HepG2 (cell line): ENCODE measurements around the gene JMJD1C.
"Not testable (repeated sequence)": the region's sequence is repeated elsewhere in the genome, so short reads cannot be mapped to it uniquely, and the experiment has no call there.

Source experiments
- EZH2 ChIP-seq: conservative IDR thresholded peaks from 2 replicates; pipeline ENCODE4 v1.6.1; 2012; ENCODE audit warnings: mild to moderate bottlenecking, low read depth, low read length, moderate library complexity
- KLF13 ChIP-seq: sonication (generic); formaldehyde crosslinking; IDR thresholded peaks from 2 replicates; pipeline ENCODE4 v1.4.0; 2020; ENCODE audit warnings: mild to moderate bottlenecking, missing genetic modification reagents
- MAFF ChIP-seq: IDR thresholded peaks from 2 replicates; pipeline ENCODE4 v1.6.1; 2011; ENCODE audit warnings: low read depth, low read length, improper control_type of control experiment
- MAX ChIP-seq: IDR thresholded peaks from 2 replicates; pipeline ENCODE4 v1.6.1; 2012; ENCODE audit warnings: inconsistent platforms
- MED8 ChIP-seq: sonication (generic); formaldehyde crosslinking; IDR thresholded peaks from 2 replicates; pipeline ENCODE4 v1.8.1; 2023; ENCODE audit warnings: mild to moderate bottlenecking, missing genetic modification reagents; ENCODE audit not compliant: insufficient replicate concordance
- MXD4 ChIP-seq: IDR thresholded peaks from 2 replicates; pipeline ENCODE4 v1.6.1; 2016; ENCODE audit warnings: mild to moderate bottlenecking, missing biosample characterization, missing genetic modification reagents
- RBAK ChIP-seq: sonication (generic); formaldehyde crosslinking; IDR thresholded peaks from 2 replicates; pipeline ENCODE4 v1.5.1; 2020; ENCODE audit warnings: mild to moderate bottlenecking, missing genetic modification reagents
- RFX5 ChIP-seq: IDR thresholded peaks from 2 replicates; pipeline ENCODE4 v1.6.1; 2011; ENCODE audit warnings: low read depth, low read length, improper control_type of control experiment
- SP2 ChIP-seq: sonication (generic); formaldehyde crosslinking; IDR thresholded peaks from 2 replicates; pipeline ENCODE4 v1.5.1; 2020; ENCODE audit warnings: mild to moderate bottlenecking, missing genetic modification reagents
- ZBTB14 ChIP-seq: sonication (generic); formaldehyde crosslinking; IDR thresholded peaks from 2 replicates; pipeline ENCODE4 v1.4.0; 2020; ENCODE audit warnings: missing genetic modification reagents
- ZBTB43 ChIP-seq: sonication (generic); formaldehyde crosslinking; conservative IDR thresholded peaks from 2 replicates; pipeline ENCODE4 v1.4.0; 2020; ENCODE audit warnings: missing genetic modification reagents
- ZNF350 ChIP-seq: sonication (generic); formaldehyde crosslinking; IDR thresholded peaks from 2 replicates; pipeline ENCODE4 v1.4.0; 2020; ENCODE audit warnings: mild to moderate bottlenecking, low read depth, missing genetic modification reagents, borderline replicate concordance
- ZNF441 ChIP-seq: sonication (generic); formaldehyde crosslinking; IDR thresholded peaks from 2 replicates; pipeline ENCODE4 v1.7.0; 2021; ENCODE audit warnings: missing genetic modification reagents, borderline replicate concordance
- ZNF562 ChIP-seq: sonication (generic); formaldehyde crosslinking; IDR thresholded peaks from 2 replicates; pipeline ENCODE4 v1.8.0; 2022; ENCODE audit warnings: missing genetic modification reagents, borderline replicate concordance

GRCh38 chr10:63235136-63235535 is 230.6 kb downstream of the JMJD1C start:
- TF ChIP-seq MAX; EZH2; RFX5; MED8 (CRISPR knock-in tag); RBAK; ZNF562; ZNF441 (CRISPR knock-in tag); ZBTB43; MXD4 (CRISPR knock-in tag); KLF13 (CRISPR knock-in tag); ZBTB14 (CRISPR knock-in tag); ZNF350 (CRISPR knock-in tag); MAFF; SP2 (CRISPR knock-in tag): not testable (repeated sequence)
